Measurements from ENCODE around the gene PPP1R12B.
"Not testable (repeated sequence)": the region's sequence is repeated elsewhere in the genome, so short reads cannot be mapped to it uniquely, and the experiment has no call there.

The PPP1R12B gene

DNA sequence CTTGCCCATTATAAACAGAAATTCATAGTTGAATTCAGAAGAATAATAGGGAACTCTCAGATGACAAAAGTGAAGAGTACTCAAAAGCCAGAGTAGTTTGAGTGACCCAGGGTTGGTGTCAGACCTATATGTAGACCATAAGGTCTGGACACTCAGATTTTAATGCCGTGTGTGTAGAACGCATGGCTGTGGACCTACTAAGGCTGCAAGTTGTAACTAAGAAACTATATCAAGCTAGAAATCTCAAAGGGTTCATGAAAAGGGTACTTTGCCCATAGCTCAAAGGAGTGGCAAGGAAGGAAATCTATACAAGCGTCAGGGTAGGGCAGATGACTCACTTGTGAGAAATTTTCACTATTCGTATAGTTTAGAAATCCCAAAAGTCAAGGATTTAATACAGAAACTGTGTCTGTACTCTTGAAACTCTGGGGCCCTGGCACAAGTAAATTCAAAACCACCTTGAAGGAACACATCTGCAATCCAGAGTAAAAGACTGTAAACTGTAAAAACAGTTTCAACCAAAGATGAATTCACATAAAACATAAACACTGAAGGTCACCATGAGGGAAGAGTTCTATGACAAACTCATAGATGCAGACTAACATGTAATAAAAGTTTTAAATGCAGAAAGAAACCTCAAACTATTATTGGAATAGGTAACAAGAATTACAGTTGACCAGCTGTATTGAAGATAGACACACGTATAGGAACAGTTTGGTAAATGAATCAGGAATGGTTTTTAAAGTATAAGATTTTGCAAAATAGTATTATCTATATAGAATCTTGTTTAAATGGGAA lies 108.1 kb downstream of the PPP1R12B start:
- DNase-seq = not testable (repeated sequence)

DNA sequence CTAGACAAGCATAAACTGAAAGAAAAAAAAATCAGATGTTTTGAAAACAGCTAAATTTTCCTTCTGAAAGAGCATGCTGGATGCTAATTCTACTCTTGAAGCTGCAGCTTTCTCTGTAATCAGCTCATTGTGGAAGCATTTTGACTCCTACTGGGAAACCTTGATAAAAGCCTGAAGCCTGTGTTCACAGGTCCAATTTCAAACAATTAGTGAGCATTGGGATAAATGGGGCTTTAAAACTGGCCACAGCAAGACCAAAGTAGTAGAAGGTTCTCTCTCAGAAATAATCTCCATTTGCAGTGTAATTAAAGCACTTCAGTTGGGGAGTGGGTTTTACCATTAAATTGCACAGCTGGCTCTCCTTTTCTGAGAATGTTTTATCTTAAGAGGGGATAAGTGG lies 110.2 kb downstream of the PPP1R12B start:
- not testable (repeated sequence) for DNase-seq

DNA sequence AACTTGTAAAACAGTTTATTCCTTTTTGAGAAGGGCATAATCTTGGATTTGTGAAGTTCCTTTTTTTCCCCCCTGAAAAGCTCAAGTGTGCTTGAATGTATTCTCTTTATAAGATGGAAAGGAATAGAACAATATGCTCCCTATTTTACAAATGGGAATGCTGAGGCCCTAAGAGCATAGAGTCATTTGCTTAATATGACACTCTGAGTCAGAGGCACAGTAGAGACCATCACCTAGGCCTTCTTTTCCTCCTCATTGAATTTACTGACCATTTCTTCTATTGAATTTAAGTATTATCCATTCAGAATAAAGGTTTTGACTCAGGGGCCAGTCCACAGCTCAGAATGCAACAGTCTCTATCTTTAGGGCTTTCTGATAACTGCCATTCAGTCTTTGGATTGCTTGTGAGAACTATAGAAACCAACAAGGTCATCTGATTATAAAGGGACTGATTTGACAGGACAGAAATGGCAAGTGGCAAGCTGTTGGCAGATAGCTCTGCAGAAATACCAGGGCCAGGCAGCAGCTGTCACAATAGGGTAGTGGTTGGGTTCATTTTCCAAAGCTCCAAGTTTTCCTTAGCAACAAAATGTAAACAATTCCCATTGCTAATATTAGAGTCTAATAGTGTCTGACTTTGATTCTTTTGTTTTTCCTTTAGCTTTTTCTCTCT lies 111.1 kb downstream of the PPP1R12B start:
- DNase-seq = not testable (repeated sequence)

DNA sequence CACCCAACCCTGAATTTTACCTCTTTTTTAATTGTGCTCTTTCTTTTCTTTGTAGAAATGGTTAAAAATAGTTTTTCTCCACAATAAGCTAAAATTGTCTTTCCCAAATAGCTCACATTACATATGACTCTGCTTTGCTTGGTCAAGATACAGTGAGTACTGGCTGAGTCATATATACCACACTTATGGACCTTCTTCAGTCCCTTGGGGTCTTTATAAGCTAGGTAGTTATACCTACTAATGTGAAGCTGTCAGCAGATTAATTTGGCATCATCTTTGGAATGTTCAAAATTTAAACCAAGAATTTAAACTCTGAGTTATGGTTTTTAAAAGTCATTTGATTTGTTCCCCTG lies 111.6 kb downstream of the PPP1R12B start:
- DNase-seq = not testable (repeated sequence)

DNA sequence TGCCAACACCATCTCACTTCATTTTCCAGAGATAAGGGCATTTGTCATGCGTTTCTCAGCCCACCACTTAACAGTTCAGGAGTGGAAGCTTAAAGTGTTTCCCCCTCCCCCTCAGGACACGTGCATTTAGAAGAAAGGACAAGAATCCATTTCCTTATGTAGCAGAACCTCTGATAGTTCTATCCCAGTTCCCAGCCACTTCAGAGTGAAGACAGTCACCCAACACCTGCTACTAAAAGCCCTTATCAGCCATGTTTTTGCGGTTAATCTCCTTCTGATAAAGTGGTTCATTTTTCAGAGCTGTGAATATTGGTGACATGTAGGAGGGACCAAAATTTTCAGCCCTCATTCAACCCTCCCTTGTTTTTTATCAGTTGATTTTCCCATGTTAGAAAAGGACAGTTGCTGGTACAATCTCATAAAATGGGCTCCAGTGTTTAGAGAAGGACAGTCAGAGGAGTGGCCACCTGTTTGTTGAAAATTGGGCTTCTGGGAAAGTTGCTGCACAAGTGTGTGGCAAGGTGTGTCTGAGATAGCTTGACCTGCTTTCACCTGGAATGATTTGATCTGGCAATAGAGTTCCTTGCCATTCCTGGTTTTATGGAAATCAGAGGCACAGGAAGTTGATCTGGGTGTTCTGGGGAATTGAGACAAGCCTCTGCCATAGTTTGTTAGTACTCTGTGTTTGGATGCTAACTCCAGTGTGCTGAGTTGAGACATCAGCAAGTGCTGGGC lies 114.0 kb downstream of the PPP1R12B start:
- DNase-seq = no peak

DNA sequence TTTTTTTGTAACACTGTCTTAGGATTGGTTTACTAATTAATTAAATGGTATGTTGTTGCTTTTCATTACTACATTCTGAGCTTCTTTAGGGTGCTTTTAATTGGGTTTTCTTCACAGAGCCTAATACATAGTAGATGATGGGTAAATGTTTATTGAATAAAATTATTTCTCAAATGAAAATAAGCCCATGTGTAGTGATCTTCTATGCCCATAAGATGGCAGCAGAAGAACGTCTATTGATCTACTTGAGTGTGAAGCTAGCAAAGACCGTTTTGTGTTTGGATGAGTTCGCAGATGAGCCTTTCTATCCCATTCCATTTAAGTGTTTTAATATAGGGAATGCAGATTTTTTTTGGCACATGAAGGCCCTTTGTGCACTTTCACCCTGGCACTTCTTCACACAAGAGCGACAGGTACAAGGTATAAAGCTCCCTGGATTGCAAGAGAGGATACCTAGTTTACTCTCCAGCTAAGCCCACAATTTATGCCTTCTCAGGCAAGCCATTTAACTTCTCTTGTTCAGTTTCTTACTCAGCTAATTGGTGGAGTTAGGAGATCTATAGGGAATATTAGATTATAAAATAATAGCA lies 115.7 kb downstream of the PPP1R12B start:
- DNase-seq = peak; percentile 16 to 22

DNA sequence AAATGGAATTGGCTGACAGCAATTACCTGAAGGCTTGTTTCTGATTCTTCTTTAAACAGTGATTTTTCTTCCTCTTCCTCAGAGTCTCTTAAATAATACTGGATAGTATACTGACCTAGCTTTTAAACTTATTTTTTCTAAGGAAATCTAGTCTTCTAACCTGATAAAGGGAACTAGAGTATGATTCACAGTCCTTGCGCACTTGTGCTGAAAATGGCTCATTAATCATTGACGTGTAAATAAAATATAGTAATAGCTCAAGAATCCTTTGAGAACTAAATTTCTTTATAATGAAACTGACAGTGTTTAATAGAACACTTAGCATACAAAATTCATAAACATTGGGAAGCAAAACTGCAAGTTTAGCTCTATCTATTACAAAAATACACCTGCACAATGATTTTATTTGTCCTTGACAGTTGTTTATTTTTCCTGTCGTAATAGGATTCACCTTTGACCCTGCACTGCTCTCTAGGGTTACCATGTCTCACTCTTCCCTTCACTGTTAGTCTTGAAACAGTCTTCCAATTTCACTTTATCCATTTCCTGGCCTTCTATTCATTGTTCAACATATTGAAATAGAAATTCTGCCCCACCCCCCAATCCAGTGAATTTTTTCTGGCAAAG lies 117.3 kb downstream of the PPP1R12B start:
- not testable (repeated sequence) for DNase-seq

DNA sequence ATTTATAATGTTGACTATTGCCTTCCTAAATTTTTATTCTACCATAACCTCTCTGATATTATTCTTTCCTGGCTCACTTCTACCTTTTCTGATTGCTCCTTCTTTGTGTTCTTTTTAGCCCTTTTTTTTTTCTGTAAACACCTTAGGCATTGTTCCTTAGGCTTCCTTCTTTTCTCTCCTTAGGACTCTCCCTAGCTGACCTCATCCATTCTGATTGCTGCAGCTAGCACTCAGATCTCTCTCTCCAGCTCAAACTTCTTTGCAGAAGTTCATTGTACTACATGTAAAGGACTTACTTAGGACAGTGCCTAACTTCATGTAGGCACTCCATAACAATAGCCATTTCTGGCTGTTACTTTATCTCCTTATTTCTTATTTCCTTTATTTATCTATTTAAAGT lies 117.8 kb downstream of the PPP1R12B start:
- not testable (repeated sequence) for DNase-seq

DNA sequence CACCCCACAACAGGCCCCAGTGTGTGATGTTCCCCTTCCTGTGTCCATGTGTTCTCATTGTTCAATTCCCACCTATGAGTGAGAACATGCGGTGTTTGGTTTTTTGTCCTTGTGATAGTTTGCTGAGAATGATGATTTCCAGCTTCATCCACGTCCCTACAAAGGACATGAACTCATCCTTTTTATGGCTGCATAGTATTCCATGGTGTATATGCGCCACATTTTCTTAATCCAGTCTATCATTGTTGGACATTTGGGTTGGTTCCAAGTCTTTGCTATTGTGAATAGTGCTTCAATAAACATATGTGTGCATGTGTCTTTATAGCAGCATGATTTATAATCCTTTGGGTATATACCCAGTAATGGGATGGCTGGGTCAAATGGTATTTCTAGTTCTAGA lies 118.9 kb downstream of the PPP1R12B start:
- DNase-seq = not testable (repeated sequence)

DNA sequence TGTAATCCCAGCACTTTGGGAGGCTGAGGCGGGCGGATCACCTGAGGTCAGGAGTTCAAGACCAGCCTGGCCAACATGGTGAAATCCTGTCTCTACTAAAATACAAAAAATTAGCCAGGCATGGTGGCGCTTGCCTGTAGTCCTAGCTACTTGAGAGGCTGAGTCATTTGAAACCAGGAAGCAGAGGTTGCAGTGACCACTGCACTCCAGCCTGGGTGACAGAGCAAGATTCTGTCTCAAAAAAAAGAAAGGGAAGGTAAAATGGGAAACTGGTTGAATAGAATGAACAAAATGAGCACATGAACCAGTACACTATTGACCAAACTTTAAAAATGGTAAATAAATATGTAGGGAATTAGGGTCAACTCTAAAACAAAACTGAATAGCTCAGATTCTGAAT lies 120.2 kb downstream of the PPP1R12B start:
- not testable (repeated sequence) for DNase-seq

DNA sequence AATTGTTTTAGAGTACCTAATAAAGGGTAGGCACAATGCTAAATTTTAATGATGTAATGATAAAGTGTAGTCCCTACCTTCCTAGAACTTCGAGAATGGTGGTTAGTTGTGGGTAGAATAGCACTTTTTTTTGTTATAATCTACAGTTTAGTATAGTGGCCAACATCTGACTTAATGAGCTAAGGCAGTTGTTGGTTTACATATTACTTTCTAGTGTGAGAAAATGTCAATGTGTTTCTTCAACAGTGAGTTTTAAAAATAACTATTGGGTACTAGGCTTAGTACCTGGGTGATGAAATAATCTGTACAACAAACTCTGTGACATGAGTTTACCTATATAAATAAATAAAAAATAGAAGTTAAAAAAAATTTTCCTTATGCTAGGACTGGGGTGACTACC lies 120.6 kb downstream of the PPP1R12B start:
- DNase-seq = not testable (repeated sequence)

DNA sequence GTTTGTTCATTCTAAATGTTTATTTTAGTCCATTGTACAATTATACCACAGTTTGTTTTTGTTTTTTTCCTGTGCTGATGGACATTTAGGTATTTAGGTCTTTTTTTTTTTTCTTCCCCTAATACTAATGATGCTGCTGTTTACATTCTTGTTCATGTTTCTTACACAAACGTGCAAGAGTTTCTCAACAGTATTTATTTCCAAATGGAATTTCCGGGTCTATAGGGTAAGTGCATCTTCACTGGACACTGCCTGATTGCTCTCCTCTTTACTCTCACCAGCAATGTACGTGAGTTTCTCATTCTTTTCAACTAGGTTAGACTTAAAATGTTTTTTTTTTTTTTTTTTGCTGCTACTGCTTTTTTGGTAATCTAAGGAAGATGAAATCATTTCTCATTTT lies 122.7 kb downstream of the PPP1R12B start:
- DNase-seq = no peak

DNA sequence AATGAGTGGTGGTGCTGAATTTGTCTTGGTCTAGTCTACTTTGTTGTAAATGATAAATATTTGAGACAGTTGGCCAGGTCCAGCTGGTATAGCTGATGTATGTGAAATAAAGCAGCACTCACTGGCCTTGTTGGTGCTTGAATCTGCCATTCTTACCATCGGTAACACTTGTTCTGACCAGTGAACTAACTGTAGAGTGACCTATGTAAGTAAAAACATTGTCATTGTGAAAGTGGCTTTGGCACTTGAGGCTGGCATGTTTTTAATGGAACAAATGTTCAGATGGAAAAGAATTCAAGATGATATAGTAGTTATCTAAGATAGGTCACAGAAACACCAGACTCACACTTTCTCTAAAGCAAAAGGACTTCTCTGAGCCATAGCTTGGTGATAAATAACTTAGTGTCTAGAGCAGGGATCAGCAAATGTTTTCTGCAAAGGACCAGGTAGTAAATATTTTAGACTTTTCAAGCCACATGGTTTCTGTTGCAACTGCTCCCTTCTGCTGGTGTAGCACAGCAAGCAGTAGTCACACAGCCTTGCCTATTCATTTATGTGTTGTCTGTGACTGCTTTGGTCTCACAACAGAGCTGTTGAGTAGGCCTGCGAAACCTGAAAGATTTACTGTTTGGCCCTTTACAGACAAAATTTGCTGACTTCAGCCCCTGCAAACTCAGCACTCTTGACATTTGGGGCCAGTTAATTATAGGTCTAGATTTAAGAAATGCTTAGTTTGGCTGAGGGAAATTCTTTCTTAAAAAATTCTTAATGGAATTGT lies 124.0 kb downstream of the PPP1R12B start:
- DNase-seq = not testable (repeated sequence)

DNA sequence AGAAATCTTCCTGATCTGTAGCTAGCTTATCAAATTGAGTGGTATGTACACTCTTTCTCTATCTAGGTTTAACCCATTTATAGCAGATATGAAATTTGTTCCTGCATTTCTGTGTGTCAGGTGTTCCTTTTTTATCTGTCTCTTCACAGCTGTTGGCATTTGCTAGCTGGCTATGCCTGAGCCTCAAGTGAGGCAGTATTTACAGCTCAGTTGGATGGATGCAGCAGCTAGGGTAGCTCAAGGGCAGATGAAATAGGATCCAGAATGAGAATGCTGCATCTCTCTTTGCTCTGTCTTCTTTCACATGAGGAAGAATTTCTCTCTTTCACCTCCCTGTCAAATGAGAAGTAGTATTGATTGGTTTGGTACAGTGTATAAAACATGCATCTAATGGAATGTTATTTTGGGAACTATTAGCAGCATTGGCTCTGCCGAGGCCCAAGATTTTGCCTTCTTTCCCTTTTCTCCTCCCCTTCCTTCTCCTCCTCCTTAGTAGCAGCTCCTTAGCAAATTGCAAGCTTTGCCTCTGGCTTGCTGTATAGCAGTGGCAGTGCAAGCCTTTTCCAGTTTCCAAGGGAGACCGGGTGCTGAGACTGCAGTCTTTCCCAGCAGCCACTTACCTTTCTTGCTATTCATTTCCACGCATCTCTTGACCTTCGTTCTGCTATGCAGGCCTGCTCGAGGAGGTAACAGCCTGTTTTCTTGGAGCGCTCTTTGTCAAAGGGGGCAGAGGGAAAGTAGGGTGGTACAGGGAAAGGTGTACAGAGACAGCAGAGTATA lies 125.0 kb downstream of the PPP1R12B start:
- DNase-seq = not testable (repeated sequence)

DNA sequence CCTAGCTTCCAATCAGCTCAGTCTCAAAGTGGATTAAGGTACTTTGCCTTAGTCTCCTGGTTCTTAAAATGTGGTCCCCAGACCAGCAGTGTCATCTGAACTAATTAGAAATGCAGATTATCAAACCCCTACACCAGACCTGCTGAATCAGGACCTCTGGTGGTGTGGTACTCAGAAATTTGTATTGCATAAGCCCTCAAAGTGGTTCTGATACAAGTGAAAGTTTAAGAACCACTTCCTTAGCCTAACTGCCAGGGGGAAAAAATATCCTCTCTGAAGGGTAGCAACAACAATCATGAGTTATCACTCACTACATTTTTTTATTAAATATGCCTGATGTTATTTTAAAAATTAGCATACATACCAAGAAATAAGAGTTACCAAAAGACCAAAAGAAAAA lies 131.2 kb downstream of the PPP1R12B start:
- DNase-seq = not testable (repeated sequence)

DNA sequence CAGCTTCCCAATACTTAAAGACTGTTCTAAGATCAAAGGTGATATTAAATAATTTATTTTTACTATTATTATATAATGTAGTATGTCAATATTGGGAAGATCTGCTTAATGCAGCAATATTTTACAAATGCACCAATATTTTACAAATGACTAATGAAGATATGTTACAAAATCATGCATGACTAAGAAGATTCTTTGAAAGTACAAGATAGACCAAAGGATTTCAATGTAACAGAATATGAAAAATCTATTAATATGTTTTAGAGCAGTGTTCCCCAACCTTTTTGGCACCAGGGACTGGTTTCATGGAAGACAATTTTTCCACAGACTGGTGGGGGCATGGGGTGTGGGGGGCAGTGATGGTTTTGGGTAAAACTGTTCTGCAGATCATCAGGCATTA lies 132.1 kb downstream of the PPP1R12B start:
- not testable (repeated sequence) for DNase-seq

DNA sequence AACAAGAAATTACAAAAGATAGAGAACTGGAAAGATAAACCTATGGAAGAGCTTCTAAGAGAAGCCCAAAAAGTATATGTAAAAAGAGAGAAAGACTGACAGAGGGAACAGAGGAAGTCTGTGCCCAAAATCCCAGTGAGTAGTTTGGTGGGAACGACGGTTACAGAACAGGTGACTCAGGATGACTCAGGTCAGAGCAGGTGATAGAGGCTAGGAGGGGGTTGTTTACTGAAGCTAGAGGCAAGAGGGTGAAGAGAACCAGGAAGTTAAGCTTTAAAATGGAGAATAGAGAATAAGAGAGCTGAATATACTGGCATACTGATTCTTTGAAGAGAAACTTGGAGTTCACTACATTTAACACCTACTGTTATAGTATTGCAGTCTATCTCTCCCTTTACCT lies 134.9 kb downstream of the PPP1R12B start:
- peak in 1 of 2 experiments; percentile 17 for DNase-seq

DNA sequence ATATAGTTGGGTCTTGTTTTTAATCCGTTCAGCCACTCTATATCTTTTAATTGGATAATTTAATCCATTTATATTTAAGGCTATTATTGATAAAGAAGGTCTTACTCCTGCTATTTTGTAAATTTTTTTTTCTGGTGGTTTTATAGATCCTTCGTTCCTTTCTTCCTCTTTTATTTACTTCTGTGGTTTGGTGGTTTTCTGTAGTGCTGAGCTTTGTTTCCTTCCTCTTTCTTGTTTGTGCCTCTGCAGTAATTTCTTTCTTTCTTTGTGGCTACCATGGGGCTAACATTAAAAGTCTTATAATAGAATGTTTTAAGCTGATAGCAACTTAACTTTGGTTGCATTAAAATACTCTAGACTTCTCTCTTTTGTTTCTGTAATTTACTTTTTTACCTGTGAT lies 135.5 kb downstream of the PPP1R12B start:
- DNase-seq = not testable (repeated sequence)

DNA sequence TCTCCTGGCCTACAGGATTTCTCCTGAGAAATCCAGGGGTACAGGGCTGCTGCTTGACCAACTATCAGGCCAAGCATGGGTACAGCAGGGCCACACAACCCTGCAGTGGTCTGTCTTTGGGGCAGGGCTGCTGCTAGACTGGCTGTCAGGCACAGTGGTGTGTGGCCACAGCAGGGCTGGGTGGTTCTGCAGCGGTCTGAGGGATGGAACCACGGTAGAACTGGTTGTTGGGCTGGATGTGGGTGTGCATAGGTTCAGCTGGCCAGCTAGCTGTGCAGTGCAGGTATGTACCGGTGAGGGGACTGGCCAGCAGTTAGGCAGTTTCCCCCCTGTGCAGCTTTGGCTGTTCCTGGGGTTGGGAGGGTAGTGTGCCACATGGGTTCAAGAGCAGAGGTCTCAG lies 136.3 kb downstream of the PPP1R12B start:
- DNase-seq = not testable (repeated sequence)

DNA sequence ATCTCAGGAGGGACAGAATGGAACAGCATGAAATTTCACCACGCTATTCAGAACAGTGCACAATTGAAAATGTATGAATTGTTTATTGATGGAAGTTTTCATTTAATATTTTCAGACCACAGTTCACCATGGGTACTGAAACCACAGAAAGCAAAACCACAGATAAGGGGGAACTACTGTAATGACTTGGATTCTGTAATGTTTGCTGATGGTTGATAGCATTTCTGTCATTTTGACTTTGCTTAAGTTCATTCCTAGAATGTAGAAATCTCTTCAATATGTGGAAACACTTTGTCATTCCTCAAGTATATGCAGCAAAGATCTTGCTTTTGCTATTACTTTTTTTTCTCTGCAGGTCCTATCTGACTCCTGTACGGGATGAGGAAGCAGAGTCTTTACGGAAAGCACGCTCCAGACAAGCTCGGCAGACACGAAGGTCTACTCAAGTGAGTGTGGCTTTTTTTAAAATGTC lies 139.7 kb downstream of the PPP1R12B start:
- not testable (repeated sequence) for DNase-seq

DNA sequence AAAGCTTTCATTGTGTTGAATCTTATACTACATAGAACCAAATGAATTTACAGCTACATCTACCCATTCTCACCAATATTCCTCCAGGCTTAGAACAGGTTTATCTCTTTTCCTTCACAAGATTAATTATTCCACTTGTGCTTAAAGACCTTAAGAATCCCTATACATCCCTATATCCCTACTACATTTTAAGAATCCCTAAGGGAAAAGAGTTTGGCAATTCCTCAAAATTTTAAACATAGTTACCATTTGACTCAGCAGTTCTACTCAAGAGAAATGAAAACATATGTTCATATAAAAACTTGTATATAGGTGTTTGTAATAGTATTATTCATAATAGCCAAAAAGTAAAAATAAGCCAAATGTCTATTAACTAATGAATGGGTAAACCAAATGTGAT lies 140.6 kb downstream of the PPP1R12B start:
- not testable (repeated sequence) for DNase-seq
